Dermis lymphatic vessel endothelial cell (primary cell): ENCODE measurements around the gene GEMIN7. TPM values are rescaled to one million over a fixed set of nuclear protein-coding genes. Genes with fewer than 3 reads are reported as not detected.

ENCODE experiments used
- total RNA-seq: library from RNA; depleted of rRNA; stranded (reverse); fragments of >200 nt; gene quantifications from 2 replicates; pipeline ENCODE4 v1.2.1, GENCODE V29; 2014

Gene GEMIN7
- total RNA-seq, result 12.2 and 17.6 TPM in 2 replicates

GRCh38 chr19:45079063-45079910, at the start of gene GEMIN7:
Gene GEMIN7 (plus strand): TSS chr19:45079260. CDS start chr19:45090115, 10,855 bp downstream.

GRCh38 chr19:45038931-45039893, 39.8 kb upstream of the GEMIN7 start, which contains the start of gene CLASRP:
Gene CLASRP (plus strand): TSS chr19:45039045. CDS start chr19:45040213, 1,168 bp downstream.

DNA sequence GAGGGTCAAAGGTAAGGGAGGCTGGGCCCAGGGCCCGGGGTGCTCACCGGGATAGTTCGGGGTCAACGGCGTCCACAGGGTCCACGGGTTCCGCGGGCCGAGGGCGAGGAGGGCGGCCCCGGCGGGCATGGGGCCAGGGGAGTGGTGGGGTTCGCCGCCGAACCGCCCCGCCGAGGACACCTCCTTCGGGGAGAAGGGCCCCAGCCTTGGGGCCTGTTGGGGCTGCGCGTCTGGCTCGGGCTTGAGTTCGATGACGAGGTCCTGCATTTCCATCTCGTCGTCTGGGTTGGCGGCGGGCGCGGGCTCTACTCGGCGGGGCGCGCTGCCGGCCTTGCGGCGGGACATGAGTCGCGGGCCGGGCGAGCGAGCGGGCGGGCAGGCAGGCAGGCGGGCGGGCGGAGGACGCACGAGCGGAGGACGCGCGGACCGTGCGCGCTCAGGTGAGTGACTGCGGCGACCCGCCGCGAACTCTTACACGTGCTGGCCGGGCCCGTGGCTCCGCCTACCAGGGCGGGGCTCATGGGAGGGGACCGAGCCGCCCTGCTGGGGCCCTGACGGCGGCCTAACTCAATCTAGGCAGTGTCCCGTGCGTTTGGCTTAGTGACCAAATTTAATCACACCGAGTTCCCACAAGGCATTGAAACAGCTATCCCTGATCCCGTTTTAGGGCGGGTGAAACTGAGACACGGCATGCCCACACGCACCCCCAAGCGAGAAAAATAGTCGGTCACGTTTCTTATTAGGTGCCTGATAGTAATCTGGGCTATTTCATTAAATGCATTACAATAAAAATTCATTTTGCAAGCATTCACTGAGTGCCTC, 2.8 kb upstream of the GEMIN7 start, which contains the start of gene ZNF296:
ZNF296 (minus strand) TSS at position 450 of the 822 bp plus-strand sequence; CDS start at position 345, 105 bp downstream.

GRCh38 chr19:45092747-45093678, 14.0 kb downstream of the GEMIN7 start, which contains the start of gene PPP1R37:
Gene PPP1R37 (plus strand): TSS chr19:45093179. CDS start chr19:45093326, 147 bp downstream.

Other genes with a start within 250 kb of the GEMIN7 start
- gene NECTIN2, start 233.0 kb upstream of the GEMIN7 start, total RNA-seq, result 76.8 and 98.0 TPM in 2 replicates
- 27.8 and 30.3 TPM in 2 replicates for gene TOMM40, start 188.0 kb upstream of the GEMIN7 start, total RNA-seq
- 1.0 and 3.0 TPM in 2 replicates for gene APOE, start 173.5 kb upstream of the GEMIN7 start, total RNA-seq
- 1.5 and 3.0 TPM in 2 replicates for gene APOC1, start 164.7 kb upstream of the GEMIN7 start, total RNA-seq
- gene APOC4, start 137.0 kb upstream of the GEMIN7 start, total RNA-seq, result not detected in 2 replicates
- gene APOC2, start 133.2 kb upstream of the GEMIN7 start, total RNA-seq, result not detected in 2 replicates
- gene CLPTM1, start 123.9 kb upstream of the GEMIN7 start, total RNA-seq, result 29.1 and 29.2 TPM in 2 replicates
- 6.7 and 7.8 TPM in 2 replicates for gene RELB, start 77.8 kb upstream of the GEMIN7 start, total RNA-seq
- 7.9 and 9.2 TPM in 2 replicates for gene CLASRP, start 40.2 kb upstream of the GEMIN7 start, total RNA-seq
- under 0.01 TPM in 1 of 2 replicates, not detected in the other for gene ZNF296, start 2.8 kb upstream of the GEMIN7 start, total RNA-seq
- gene PPP1R37, start 13.9 kb downstream of the GEMIN7 start, total RNA-seq, result 17.2 and 22.2 TPM in 2 replicates
- gene NKPD1, start 81.7 kb downstream of the GEMIN7 start, total RNA-seq, result 0.11 and 0.17 TPM in 2 replicates
- gene TRAPPC6A, start 99.0 kb downstream of the GEMIN7 start, total RNA-seq, result 40.7 and 44.5 TPM in 2 replicates
- gene BLOC1S3, start 99.5 kb downstream of the GEMIN7 start, total RNA-seq, result 2.3 and 3.3 TPM in 2 replicates
- 0.54 and 1.3 TPM in 2 replicates for gene EXOC3L2, start 166.1 kb downstream of the GEMIN7 start, total RNA-seq
- gene MARK4, start 172.0 kb downstream of the GEMIN7 start, total RNA-seq, result 14.7 and 15.1 TPM in 2 replicates
- not detected in 2 replicates for gene CKM, start 243.6 kb downstream of the GEMIN7 start, total RNA-seq